Testis (tissue), 3 donors: ENCODE measurements around the gene MAP2. TPM values are rescaled to one million over a fixed set of nuclear protein-coding genes. Genes with fewer than 3 reads are reported as not detected.

ENCODE experiments used
- DNase-seq: peaks from one replicate; pipeline ENCODE4 v3.0.0-alpha.2; 2019
- H3K27ac ChIP-seq, 2 donors: fragments of 200-600 bp; sonication (generic); one replicate each; pipeline ENCODE4 v1.5.1; 2019
- H3K27me3 ChIP-seq: fragments of 200-600 bp; sonication (generic); one replicate; pipeline ENCODE4 v1.5.1; 2019
- H3K36me3 ChIP-seq: fragments of 200-600 bp; sonication (generic); one replicate; pipeline ENCODE4 v1.5.1; 2017; ENCODE audit warnings: low read depth; ENCODE audit errors: missing control alignments
- H3K4me1 ChIP-seq: fragments of 200-600 bp; sonication (generic); one replicate; pipeline ENCODE4 v1.5.1; 2019
- H3K4me3 ChIP-seq, 2 donors: fragments of 200-600 bp; sonication (generic); one replicate each; pipeline ENCODE4 v1.5.1; 2017 to 2019
- H3K9me3 ChIP-seq: fragments of 200-600 bp; sonication (generic); one replicate; pipeline ENCODE4 v1.5.1; 2017
- CTCF ChIP-seq, 3 experiments: fragments of 450-650 bp in 2 of 3; fragments of 200-600 bp in 1 of 3; sonication (generic) in 1 of 3; IDR thresholded peaks; one replicate each; pipeline ENCODE4 v1.5.1; 2016 to 2019; ENCODE audit warnings: antibody characterized with exemption in 3 of 3, mild to moderate bottlenecking in 2 of 3, moderate library complexity in 1 of 3
- POLR2A ChIP-seq: fragments of 450-650 bp; IDR thresholded peaks from one replicate; pipeline ENCODE4 v1.6.1; 2017; ENCODE audit warnings: antibody characterized with exemption, mild to moderate bottlenecking, moderate library complexity
- WGBS, 2 donors: methylation state at CpG; one replicate each; pipeline ENCODE4 v1.1.5; 2018; 5-methylcytosine and 5-hydroxymethylcytosine counted together
- intact Hi-C: fragments of 100-400 bp; cut with DNase I; formaldehyde crosslinking; loops from one replicate; pipeline ENCODE4 v1.15.1; 2023; ENCODE audit warnings: low total_unique reads
- polyA plus RNA-seq: library from polyadenylated mRNA; stranded (reverse); fragments of 350-450 nt; fragmentation: Illumina TruSeq; extraction: RNeasy Lipid Tissue Mini Kit (QIAGEN cat#74804); gene quantifications from one replicate; pipeline ENCODE4 v1.2.3, GENCODE V29; 2014; ENCODE audit warnings: low read depth, low replicate concordance; ENCODE audit not compliant: insufficient read depth
- total RNA-seq, 2 donors: library from RNA; depleted of rRNA; stranded (reverse); fragments of >200 nt; gene quantifications; one replicate each; pipeline ENCODE4 v1.2.3, GENCODE V29; 2016

The MAP2 gene
- total and polyA plus RNA-seq, 3 donors from 2014 or later, result 15.6 to 30.9 (median 20.9) TPM

GRCh38 chr2:209519271-209519670 is 95.4 kb downstream of the MAP2 start:
- Histone ChIP-seq H3K4me1 (no peaks in the 10 kb centered on the region), H3K9me3 (no peaks in the 10 kb centered on the region), H3K4me3 (no peak overlapping the region), H3K27ac (peak overlapping the region in 1 of 2 donors; percentile 51), H3K27me3 (no peaks in the 10 kb centered on the region), H3K36me3 (no peaks in the 10 kb centered on the region)
- DNase-seq, result no peak
- intact Hi-C loops, result no loop called here
- TF ChIP-seq POLR2A, result no peak
- TF ChIP-seq CTCF (IDR thresholded peaks at IDR 0.05), result no peak

GRCh38 chr2:209519906-209520305 is 96.1 kb downstream of the MAP2 start:
- Histone ChIP-seq H3K27me3 (no peaks in the 10 kb centered on the region), H3K9me3 (no peaks in the 10 kb centered on the region), H3K36me3 (no peaks in the 10 kb centered on the region), H3K4me1 (no peaks in the 10 kb centered on the region), H3K27ac (peak overlapping the region in 1 of 2 donors; percentile 51), H3K4me3 (no peak overlapping the region)
- no peak for DNase-seq
- intact Hi-C loops, result no loop called here
- TF ChIP-seq CTCF (IDR thresholded peaks at IDR 0.05), result no peak
- TF ChIP-seq POLR2A, result no peak

GRCh38 chr2:209523041-209523740 is 99.3 kb downstream of the MAP2 start:
- WGBS, 2 donors, result 87 to 93% methylated on average over 8 of the region's 8 CpGs
- H3K36me3 ChIP-seq, result no peaks in the 10 kb centered on the region
- no peak overlapping the region for H3K4me3 ChIP-seq
- TF ChIP-seq CTCF (IDR thresholded peaks at IDR 0.05) (no peak), POLR2A (no peak)
- no peak for DNase-seq
- no peaks in the 10 kb centered on the region for H3K27me3 ChIP-seq
- intact Hi-C loops, result no loop called here
- H3K27ac ChIP-seq, result no peak overlapping the region
- peaks cover 4% of the 10 kb centered on the region for H3K4me1 ChIP-seq
- no peaks in the 10 kb centered on the region for H3K9me3 ChIP-seq

- Histone ChIP-seq H3K4me1 (peaks cover 4% of the 10 kb centered on the region), H3K27me3 (no peaks in the 10 kb centered on the region), H3K9me3 (no peaks in the 10 kb centered on the region), H3K4me3 (no peak overlapping the region), H3K27ac (no peak overlapping the region), H3K36me3 (no peaks in the 10 kb centered on the region)
- intact Hi-C loops, result no loop called here
- TF ChIP-seq POLR2A, result no peak
- TF ChIP-seq CTCF (IDR thresholded peaks at IDR 0.05), result no peak
- WGBS, 2 donors, result 78 to 82% methylated on average over 2 of the region's 2 CpGs
- DNase-seq, result no peak
Observed at GRCh38 chr2:209523867-209524266, 100.0 kb downstream of the MAP2 start.

- no peak for TF ChIP-seq POLR2A
- no peak for TF ChIP-seq CTCF (IDR thresholded peaks at IDR 0.05)
- H3K9me3 ChIP-seq, result no peaks in the 10 kb centered on the region
- no peak for DNase-seq
- WGBS, 2 donors, result 32 to 41% methylated on average over 3 of the region's 3 CpGs
- no peak overlapping the region for H3K4me3 ChIP-seq
- H3K36me3 ChIP-seq, result no peaks in the 10 kb centered on the region
- H3K27ac ChIP-seq, result peak overlapping the region in 1 of 2 donors; percentile 79
- intact Hi-C loops, result no loop called here
- H3K27me3 ChIP-seq, result no peaks in the 10 kb centered on the region
- peaks cover 4% of the 10 kb centered on the region for H3K4me1 ChIP-seq
Observed at GRCh38 chr2:209525331-209525730, 101.5 kb downstream of the MAP2 start.
